WTC11 (cell line): ENCODE measurements around the gene AKR7A2. TPM values are rescaled to one million over a fixed set of nuclear protein-coding genes. Genes with fewer than 3 reads are reported as not detected.

Source experiments
- ATAC-seq: fragments of 200-7000 bp; cut with Tn5 transposase; 2 replicates; pipeline ENCODE4 v1.10.0; 2021; ENCODE audit warnings: mild to moderate bottlenecking, moderate library complexity
- CTCF ChIA-PET: fragments of 300-600 bp; sonication (Branson Sonifier 250); formaldehyde crosslinking; loops from one replicate; lab custom pipeline; 2021; ENCODE audit warnings: antibody characterized with exemption; lab: Charles Lee
- POLR2A ChIA-PET: fragments of 350-600 bp; sonication (Branson Sonifier 250); formaldehyde crosslinking; loops from one replicate; lab custom pipeline; 2021; ENCODE audit warnings: antibody characterized with exemption; lab: Charles Lee
- DNase-seq: peaks from one replicate; pipeline ENCODE4 v3.0.0; 2021; ENCODE audit warnings: low spot score
- H3K27ac Mint-ChIP-seq: 2 replicates; pipeline ENCODE4 v1.8.0; 2021; ENCODE audit warnings: mixed read lengths
- H3K27me3 Mint-ChIP-seq: 2 replicates; pipeline ENCODE4 v1.8.0; 2021; ENCODE audit warnings: low read depth, mild to moderate bottlenecking, moderate library complexity, mixed read lengths
- H3K36me3 Mint-ChIP-seq: 2 replicates; pipeline ENCODE4 v1.8.0; 2021; ENCODE audit warnings: mixed read lengths
- H3K4me1 Mint-ChIP-seq: 2 replicates; pipeline ENCODE4 v1.8.0; 2022; ENCODE audit warnings: mixed read lengths
- H3K4me3 Mint-ChIP-seq: 2 replicates; pipeline ENCODE4 v1.8.0; 2021; ENCODE audit warnings: mild to moderate bottlenecking, moderate library complexity, mixed read lengths
- H3K9me3 Mint-ChIP-seq: 2 replicates; pipeline ENCODE4 v1.8.0; 2021; ENCODE audit warnings: mixed read lengths
- ATF2 ChIP-seq: sonication (generic); formaldehyde crosslinking; IDR thresholded peaks from 2 replicates; pipeline ENCODE4 v1.8.1; 2022; ENCODE audit warnings: low read depth, missing genetic modification reagents, borderline replicate concordance
- CREM ChIP-seq: sonication (generic); formaldehyde crosslinking; IDR thresholded peaks from 2 replicates; pipeline ENCODE4 v1.8.1; 2022; ENCODE audit warnings: mild to moderate bottlenecking, missing genetic modification reagents, moderate library complexity
- CTCF ChIP-seq: fragments of 200-600 bp; IDR thresholded peaks from 2 replicates; pipeline ENCODE4 v1.8.0; 2022; ENCODE audit warnings: antibody characterized with exemption
- E2F5 ChIP-seq: sonication (generic); formaldehyde crosslinking; IDR thresholded peaks from 2 replicates; pipeline ENCODE4 v1.8.1; 2022; ENCODE audit warnings: mild to moderate bottlenecking, moderate library complexity, missing genetic modification reagents
- ESRRA ChIP-seq: sonication (generic); formaldehyde crosslinking; IDR thresholded peaks from 2 replicates; pipeline ENCODE4 v1.8.1; 2022; ENCODE audit warnings: mild to moderate bottlenecking, missing genetic modification reagents, borderline replicate concordance
- ETV6 ChIP-seq: sonication (generic); formaldehyde crosslinking; IDR thresholded peaks from 2 replicates; pipeline ENCODE4 v1.8.1; 2022; ENCODE audit warnings: mild to moderate bottlenecking, missing genetic modification reagents
- GTF2I ChIP-seq: fragments of 250-450 bp; sonication (Bioruptor Pico); conservative IDR thresholded peaks from 2 replicates; pipeline ENCODE4 v1.4.0; 2021; ENCODE audit warnings: mild to moderate bottlenecking
- JAZF1 ChIP-seq: fragments of 250-450 bp; sonication (Bioruptor Pico); IDR thresholded peaks from 2 replicates; pipeline ENCODE4 v1.9.0; 2021; ENCODE audit warnings: moderate library complexity, mild to moderate bottlenecking, inconsistent platforms
- MYBL2 ChIP-seq: sonication (generic); formaldehyde crosslinking; IDR thresholded peaks from 2 replicates; pipeline ENCODE4 v1.8.1; 2023; ENCODE audit warnings: mild to moderate bottlenecking, moderate library complexity, missing genetic modification reagents
- PREB ChIP-seq: sonication (generic); formaldehyde crosslinking; IDR thresholded peaks from 2 replicates; pipeline ENCODE4 v1.8.1; 2022; ENCODE audit warnings: mild to moderate bottlenecking, missing genetic modification reagents, moderate library complexity, borderline replicate concordance
- RORB ChIP-seq: fragments of 250-450 bp; sonication (Bioruptor Pico); IDR thresholded peaks from 2 replicates; pipeline ENCODE4 v1.9.0; 2021; ENCODE audit warnings: mild to moderate bottlenecking
- ZBTB21 ChIP-seq: sonication (generic); formaldehyde crosslinking; IDR thresholded peaks from 2 replicates; pipeline ENCODE4 v1.8.1; 2023; ENCODE audit warnings: mild to moderate bottlenecking, missing genetic modification reagents, borderline replicate concordance
- ZBTB43 ChIP-seq: sonication (generic); formaldehyde crosslinking; IDR thresholded peaks from 2 replicates; pipeline ENCODE4 v1.8.1; 2023; ENCODE audit warnings: mild to moderate bottlenecking, missing genetic modification reagents
- ZNF121 ChIP-seq: sonication (generic); formaldehyde crosslinking; IDR thresholded peaks from 2 replicates; pipeline ENCODE4 v1.8.0; 2023; ENCODE audit warnings: missing genetic modification reagents
- ZNF423 ChIP-seq: fragments of 250-450 bp; sonication (Bioruptor Pico); IDR thresholded peaks from 2 replicates; pipeline ENCODE4 v2.1.2; 2022; ENCODE audit warnings: mild to moderate bottlenecking, moderate library complexity
- ZNF512 ChIP-seq: sonication (generic); formaldehyde crosslinking; IDR thresholded peaks from 2 replicates; pipeline ENCODE4 v1.8.1; 2022; ENCODE audit warnings: missing genetic modification reagents, borderline replicate concordance
- ZNF671 ChIP-seq: fragments of 250-450 bp; sonication (Bioruptor Pico); IDR thresholded peaks from 2 replicates; pipeline ENCODE4 v1.8.0; 2021; ENCODE audit warnings: mild to moderate bottlenecking
- total RNA-seq: library from RNA; stranded (reverse); gene quantifications from 3 replicates; pipeline ENCODE4 v1.2.3, GENCODE V29; 2021

AKR7A2 gene
- total RNA-seq, 1 experiment from 2014 or later, result 43.4 TPM

GRCh38 chr1:19341201-19342061 lies 29.5 kb upstream of the AKR7A2 start:
- H3K27ac Mint-ChIP-seq, result peak overlapping the region; percentile 80
- peaks cover 34% of the 10 kb centered on the region for H3K4me1 Mint-ChIP-seq
- DNase-seq, result peak; percentile 93
- ATAC-seq, result peak; percentile 64
- POLR2A ChIA-PET, result interaction anchor here (0.9 kb wide), 1 partner anchor 13 kb away, joined by 3 read pairs; no protein-coding TSS in a partner anchor
- H3K36me3 Mint-ChIP-seq, result peaks cover 12% of the 10 kb centered on the region
- TF ChIP-seq CTCF (peak; percentile 97), ESRRA (no peak), ETV6 (CRISPR knock-in tag) (0 out of 2 replicates have a peak, but pooled peaks have one; percentile 16), CREM (CRISPR knock-in tag) (no peak), ZNF423 (0 out of 2 replicates have a peak, but pooled peaks have one; percentile 8), MYBL2 (CRISPR knock-in tag) (no peak)
- TF ChIP-seq, all 79 proteins: peak for 3
- Mint-ChIP-seq H3K9me3 (no peaks in the 10 kb centered on the region), H3K27me3 (no peaks in the 10 kb centered on the region), H3K4me3 (no peak overlapping the region; the same call in 1 of the 2 replicates)
- CTCF ChIA-PET, result interaction anchor here (0.6 to 1.4 kb wide), 8 partner anchors 12 to 436 kb away, joined by 3 to 5 read pairs (median 3); no protein-coding TSS in a partner anchor

- TF ChIP-seq ZNF121 (CRISPR knock-in tag), result peak; percentile 76; the same call in 1 of the 2 replicates
- no peak for TF ChIP-seq MYBL2 (CRISPR knock-in tag)
- TF ChIP-seq JAZF1 (CRISPR knock-in tag), result no peak
- TF ChIP-seq ZNF512, result no peak
- TF ChIP-seq RORB (CRISPR knock-in tag), result no peak
- peaks cover 34% of the 10 kb centered on the region for H3K4me1 Mint-ChIP-seq
- peaks cover 12% of the 10 kb centered on the region for H3K36me3 Mint-ChIP-seq
- ChIA-PET POLR2A (no interaction called here), CTCF (interaction anchor here (0.7 to 2.6 kb wide), 2 partner anchors 65 to 241 kb away, joined by 4 to 18 read pairs; no protein-coding TSS in a partner anchor)
- H3K4me3 Mint-ChIP-seq, result no peak overlapping the region
- H3K27me3 Mint-ChIP-seq, result no peaks in the 10 kb centered on the region
- ATAC-seq (no peak), DNase-seq (no peak)
- 0 out of 2 replicates have a peak overlapping the region, but pooled peaks have one; percentile 19 for H3K27ac Mint-ChIP-seq
- H3K9me3 Mint-ChIP-seq, result no peaks in the 10 kb centered on the region
These were observed 28.5 kb upstream of the AKR7A2 start for GRCh38 chr1:19340387-19340937.

GRCh38 chr1:19339214-19339861 lies 27.4 kb upstream of the AKR7A2 start:
- Mint-ChIP-seq H3K27me3 (no peaks in the 10 kb centered on the region), H3K27ac (peak overlapping the region; percentile 13), H3K36me3 (peaks cover 12% of the 10 kb centered on the region), H3K4me1 (peaks cover 34% of the 10 kb centered on the region), H3K4me3 (peak overlapping the region; percentile 33), H3K9me3 (no peaks in the 10 kb centered on the region)
- ChIA-PET POLR2A (no interaction called here), CTCF (interaction anchor here (0.6 to 2.8 kb wide), 12 partner anchors 15 to 365 kb away, joined by 3 to 18 read pairs (median 4); no protein-coding TSS in a partner anchor)
- ATAC-seq, result no peak
- DNase-seq, result no peak
- TF ChIP-seq E2F5 (no peak), ZBTB21 (CRISPR knock-in tag) (no peak), ZNF671 (CRISPR knock-in tag) (no peak), ZBTB43 (no peak), ATF2 (no peak), GTF2I (CRISPR knock-in tag) (no peak), PREB (no peak)
